HG03565 (cell line): ENCODE measurements around the gene CAPZB.
"Not testable (repeated sequence)": the region's sequence is repeated elsewhere in the genome, so short reads cannot be mapped to it uniquely, and the experiment has no call there.

Experiments
- ATAC-seq: cut with Tn5 transposase; IDR thresholded peaks from one replicate; pipeline ENCODE4 v1.9.1; 2021; ENCODE audit warnings: mild to moderate bottlenecking, moderate library complexity; ENCODE audit not compliant: unreplicated experiment

Gene CAPZB

DNA sequence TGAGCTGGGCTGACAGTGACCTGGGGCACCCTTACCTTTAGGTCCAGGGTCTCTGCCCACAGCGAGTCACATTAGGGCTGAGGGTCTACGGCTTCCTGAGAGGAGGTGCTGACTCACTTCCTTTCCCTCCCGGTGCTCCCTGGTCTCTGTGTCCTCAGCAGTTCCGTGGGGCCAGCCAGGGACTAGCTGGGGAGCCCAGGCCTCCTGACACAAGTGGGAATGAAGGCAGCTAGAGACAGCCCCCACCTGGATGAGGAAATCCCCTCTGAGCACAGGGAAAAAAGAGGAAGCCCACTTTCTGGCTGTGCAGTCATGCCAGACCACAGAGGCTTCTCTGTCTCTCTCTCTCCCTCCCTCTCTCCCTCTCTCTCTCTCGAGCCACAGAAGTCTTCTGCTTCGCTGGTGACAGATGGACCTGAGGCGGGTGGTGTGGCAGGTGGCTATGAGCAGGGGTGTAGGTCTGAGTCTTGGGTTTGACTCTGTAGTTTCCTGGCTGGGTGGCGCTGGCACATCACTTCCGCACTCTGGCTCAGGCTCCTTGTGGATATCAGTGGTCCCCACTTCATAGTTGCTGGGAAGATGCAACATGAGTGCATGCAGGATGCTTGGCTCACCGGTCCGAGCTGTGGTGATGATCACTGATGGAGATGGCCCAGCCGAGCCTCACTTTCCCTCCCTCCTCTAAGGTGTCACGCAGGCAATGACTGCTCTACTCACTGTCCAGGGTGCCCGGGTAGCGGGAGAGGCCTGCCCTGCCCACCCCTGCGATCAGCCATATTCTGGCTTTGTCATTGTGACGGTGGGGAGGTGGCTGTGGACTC, 169.8 kb downstream of the CAPZB start:
- ATAC-seq = no peak

DNA sequence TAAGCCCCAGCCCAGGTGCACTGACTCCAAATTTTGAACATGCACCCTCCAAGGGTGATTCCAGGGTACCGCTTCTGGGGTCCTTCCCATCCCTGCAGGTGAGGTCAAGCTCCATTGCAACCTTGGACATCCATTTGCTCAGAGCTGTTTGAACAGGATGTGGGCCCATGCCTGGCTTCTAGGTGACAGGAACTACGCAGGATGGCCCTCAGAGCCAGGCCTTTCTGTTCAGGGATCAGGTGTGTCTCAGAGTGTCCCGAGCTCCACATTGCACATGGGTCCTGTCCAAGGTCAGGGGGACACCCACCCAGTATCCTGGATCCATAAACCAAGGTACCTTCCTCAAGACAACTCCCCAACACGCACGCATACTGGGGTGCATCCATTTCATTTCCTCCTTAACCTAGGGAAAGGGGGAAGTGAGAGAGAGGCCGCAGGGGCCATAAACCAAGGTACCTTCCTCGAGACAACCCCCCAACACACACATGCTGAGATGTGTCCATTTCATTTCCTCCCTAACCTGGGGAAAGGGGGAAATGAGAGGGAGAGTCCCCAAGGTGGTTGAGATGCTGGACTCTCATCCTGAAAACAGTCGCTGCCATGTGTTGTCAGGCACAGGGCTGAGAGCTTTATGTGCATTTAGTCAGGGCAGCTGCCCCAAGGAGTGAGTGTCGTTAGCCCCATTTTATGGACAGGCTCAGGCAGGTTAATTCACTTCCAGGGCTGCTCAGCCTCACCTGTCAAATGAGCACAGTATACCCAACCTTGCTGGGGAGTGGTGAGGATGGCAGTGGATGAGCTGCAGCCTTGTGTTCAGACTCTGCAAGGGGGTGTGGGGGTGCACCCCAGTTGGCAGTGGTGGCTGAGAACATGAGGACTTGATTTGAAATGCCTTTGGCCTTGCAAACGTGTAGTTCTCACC, 171.1 kb downstream of the CAPZB start:
- ATAC-seq = no peak

DNA sequence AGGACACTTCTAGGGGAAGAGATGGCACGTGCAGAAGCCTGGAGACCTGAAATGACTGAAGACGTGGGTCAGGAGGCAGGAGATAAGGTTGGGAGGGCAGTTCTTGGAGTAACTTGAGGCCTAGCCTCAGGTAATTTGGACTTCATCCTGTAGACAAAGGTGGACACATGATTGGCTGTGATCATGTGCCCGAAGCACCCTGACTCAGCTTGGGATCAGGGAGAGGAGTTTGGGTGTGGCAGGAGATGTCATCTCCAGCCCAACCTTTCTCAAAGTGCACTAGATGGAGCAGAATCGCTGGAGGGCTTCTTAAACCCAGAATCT, 171.7 kb downstream of the CAPZB start:
- ATAC-seq = no peak

DNA sequence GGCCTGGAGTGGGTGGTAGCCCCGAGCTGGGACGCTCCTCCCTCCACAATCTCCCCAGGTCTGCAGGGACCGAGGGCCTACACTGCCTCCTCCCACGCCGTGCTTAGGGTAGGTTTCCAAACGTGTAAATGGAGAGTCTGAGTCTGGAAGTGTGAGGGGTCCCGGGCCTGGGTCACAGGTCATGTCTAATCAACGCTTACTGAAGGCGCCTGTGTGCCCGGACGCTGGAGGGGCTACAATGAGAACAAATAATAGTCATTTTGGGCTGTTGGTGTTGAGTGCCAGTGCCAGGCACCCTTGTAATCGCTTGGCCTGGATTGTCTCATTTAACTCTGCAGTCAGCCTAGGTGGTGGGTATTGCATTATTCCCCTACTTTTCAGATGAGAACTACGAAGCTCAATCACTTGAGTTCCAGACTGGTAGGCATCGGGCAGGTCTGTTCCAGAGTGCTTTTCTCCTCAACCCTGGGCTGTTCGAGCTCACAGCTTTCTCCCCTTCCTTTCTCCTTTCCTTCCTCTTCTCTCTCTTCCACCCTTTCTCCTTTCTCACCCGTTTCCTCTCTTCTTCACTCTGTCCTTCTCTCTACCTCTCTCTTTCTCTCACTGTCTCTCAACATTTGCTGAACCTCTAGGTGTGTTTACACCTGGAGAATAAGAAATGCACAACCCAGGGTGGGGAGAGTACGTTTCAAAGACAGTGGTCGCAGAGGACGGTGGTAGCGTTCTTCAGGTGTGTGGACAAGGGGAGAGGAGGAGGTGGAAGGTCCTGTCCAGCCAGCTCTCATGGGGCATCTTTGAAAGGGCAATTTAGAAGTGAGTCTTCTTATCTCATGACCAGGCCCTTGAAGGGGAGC, 172.3 kb downstream of the CAPZB start:
- ATAC-seq = no peak

DNA sequence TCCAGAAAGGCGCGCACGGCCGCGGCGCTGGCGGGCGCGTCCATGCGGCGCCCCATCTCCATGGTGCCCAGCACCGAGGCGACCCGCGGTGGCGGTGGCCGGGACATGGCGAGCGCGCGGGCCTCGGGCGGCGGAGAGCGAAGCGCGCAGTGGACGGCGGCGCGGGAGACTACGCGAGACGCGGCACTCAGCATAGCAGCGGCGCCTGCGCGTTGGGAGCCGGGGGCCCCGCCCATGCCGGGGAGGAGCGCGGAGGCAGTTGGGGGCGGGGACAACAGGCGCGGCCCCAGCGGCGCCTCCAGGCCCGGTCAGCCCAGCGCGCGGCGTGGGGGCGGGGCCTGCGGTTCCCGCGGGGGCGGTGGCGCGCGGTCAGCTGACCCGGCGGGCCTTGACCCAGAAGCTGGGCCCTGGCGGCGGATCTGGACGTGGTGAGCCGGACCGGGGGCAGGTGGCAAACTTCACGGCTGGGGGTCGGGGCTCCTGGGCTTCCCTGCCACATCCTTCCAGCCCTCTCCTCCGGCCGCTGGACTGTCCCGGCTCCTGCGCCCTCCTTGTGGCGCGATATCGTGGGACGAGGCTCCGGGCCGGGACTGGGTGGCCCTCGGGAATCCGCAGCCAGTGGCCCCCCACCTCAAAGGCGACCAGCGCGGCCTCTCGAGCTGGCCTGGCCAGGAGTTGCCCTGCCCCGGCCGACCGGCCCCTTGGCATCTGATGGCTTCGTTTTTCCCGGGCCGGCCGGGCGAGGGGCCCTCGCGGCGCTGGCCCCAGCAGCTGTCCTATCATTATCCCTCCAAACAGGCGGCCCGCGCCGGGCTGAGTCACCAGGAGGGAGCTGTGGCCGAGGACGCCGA, 173.2 kb downstream of the CAPZB start, which contains the start of the genes AKR7A2 and SLC66A1:
TSS of gene AKR7A2 (minus strand) at position 214 of the 851 bp plus-strand sequence. CDS start at position 194, 20 bp downstream.
TSS of gene SLC66A1 (plus strand) at position 396 of the 851 bp plus-strand sequence. CDS start 5,352 bp downstream, outside the sequence.
- peak; percentile 78 for ATAC-seq

DNA sequence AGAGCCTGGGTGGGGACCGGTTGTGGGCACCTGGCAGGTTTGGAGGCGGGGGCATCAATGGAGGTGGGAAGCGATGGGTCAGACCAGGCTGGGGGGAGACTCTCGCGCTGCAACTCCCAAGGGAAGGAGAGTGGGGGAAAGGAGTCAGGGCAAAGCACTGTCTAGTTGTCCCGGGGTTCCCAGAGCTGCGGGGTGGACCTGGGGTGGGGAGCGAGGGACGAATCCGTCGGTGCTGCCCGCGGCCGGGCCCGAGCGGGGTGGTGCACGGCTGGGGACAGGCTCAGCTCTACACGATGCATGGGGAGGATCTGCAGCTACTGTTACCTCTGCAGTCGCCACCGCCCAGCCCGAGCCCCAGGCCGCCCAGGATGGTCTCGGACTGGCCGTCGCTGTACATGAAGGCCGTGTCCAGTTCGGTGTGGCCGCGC, 173.8 kb downstream of the CAPZB start:
- no peak for ATAC-seq

DNA sequence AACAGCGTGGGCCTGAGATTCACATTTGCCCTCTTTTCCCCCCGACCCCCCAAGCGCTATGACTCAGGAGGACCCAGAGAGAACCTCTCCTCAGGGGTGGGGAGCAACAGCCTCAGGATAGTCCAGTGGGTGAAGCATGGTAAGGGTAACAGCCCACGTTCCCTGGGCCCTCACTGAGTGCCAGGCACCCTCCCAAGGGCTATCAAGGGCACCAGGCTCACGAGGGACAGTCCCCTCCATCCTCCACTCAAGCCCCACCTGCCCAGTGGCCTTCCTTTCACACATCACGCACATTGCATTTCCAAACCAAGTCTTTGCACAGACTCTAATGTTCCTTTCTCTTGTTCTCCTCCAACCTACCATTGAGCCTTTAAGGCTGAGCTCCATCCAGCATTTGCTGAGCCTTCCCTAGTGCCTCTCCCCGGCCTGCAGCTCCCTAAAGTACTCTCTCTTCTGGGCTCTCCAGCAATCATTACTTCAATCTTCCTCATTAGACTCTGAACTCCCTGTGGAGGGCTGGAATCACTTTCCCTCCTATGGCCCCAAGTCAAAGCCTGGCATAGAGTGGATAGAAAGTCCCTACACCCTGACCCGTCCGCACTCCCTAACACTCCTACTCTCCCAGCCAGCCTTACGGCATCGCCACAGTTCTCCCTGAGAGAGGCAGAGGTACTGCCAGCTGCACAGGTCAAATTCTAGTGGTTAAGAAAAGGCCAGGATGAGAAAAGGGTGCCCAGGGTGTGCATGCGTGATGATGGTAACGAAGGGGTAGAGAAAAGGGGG, 174.4 kb downstream of the CAPZB start:
- ATAC-seq = no peak

DNA sequence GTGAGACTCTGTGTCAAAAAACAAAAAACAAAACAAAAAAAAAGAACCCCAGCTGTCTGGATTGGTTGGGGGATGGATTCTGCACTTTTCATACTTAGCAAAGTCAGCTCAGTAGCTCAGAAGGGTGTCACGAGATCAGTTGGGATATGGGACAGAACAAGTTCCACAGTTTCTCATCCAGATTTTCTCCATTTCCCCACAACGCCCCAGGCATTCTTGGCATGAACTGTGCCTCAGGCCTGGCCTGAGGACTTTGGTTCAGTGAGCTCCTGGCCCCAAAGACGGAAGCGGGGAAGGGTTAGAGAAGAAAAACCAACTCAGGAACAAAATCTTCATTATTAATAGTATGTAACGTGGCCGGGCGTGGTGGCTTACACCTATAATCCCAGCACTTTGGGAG, 175.3 kb downstream of the CAPZB start:
- ATAC-seq = no peak

DNA sequence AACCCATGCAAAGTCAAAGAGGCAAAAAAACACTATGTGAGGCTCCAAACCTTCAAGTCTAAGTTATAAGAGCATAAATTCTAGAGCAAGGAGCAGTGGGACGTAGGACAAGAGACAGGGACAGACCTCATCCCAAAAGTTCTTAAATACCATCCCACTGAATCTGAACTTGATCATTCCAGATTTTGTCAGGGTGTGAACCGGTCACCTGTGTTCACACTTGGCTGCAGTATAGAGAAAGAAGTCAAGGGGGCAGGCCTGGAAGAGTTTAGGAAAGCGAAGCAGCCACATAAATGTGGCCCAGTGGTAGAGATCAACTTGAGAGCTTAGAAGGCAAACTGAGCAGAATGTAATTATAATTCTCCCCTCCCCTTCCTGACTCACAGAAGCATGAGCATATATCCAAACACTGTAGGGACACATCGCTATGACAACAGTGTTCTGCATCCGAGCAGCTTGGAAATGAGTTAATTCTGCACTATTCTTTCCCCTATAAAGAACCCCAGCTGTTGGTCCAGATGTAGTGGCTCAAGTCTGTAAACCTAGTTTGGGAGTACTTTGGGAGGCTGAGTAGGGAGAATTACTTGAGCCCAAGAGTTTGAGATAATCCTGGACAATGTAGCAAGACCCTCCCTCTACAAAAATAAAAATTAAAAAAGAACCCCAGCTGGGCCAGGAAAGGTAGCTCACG, 176.1 kb downstream of the CAPZB start:
- ATAC-seq = no peak

DNA sequence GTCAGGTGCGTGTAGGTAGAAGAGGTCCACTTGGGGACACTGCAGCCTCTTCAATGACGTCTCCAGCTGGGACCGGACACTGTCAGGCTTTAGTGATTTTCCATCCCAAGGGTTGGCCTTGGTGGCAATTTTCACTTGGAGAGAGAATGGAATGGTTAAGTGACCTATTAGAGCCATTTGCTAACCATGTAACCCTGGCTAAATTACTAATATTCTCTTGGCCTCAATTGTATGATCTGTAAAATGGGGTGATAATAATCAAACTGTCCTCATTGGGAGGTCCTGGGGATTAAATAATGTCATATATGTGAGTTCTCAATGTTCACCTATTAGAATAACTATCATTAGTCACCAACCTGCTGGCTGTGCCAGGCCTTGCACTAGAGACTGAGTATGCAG, 176.8 kb downstream of the CAPZB start:
- ATAC-seq = no peak

DNA sequence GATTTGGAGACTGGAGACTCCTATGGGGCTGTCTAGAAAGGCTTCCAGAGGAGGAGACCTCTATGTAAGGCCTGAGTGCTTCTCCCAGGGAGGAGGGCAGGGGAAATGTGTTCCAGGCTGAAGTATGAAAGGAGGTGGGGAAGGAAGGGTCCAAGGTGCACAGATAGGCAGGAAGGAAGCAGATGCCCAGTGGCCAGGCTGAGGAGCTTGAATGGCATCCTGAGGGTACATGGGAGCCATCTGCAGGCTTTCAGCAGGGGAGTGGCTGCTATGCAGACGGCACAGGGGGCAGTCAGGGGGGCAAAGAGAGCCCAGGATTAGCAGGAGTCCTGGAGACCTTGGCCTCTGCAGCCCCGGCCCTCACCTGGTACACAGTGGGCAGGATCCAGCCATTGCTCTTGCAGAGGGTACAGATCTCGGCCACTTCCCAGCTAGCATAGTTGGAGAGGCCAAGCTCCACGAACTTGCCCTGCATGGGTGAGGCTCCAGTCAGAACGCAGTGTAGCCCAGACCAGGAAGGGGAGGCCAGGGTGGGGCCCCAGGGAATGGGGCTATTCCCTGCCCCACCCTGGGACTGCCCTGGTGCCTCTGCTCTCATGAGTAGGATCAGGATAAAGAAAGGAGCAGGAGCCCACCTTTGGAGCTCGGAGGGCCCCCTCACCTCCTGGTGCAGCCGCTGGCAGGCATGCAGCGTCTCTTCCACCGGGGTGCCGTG, 177.4 kb downstream of the CAPZB start:
- no peak for ATAC-seq

DNA sequence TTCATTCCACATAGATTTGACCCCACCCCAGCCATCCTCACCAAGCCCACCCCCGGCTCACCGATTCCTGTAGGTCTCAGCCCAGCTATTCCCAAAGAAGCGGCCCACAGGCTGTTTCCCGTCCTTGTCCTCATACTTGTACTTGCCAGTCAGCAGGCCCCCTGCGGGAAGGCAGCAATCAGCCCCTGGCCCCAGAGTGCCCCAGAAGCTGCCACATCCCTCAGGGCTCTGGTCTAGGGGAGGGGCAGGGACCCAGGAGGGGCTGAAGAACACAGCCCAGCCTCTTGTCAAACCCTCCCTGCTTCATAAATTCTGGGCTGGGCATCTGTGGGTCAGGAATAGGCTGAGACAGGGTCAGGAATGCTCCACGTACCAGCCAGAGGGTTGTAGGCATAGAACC, 178.4 kb downstream of the CAPZB start:
- ATAC-seq = no peak

DNA sequence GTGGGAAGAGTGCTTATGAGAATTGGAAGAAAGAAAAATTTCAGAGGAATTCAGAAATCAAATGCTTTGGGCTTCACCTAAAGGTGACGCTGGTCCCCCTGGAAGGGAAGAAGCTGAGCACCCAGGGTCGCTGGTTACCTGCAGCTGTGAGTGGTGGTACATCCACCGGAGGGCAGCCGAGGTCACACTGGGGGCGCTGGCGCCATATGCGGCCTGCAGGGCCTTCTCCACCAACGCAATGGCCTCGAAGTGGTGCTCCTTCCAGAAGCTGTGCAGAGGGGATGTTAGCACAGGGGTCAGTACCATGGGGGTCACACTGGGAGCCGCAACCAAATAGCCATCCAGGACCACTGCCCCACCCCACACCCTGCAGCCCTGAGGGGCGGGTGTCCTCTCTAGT, 179.5 kb downstream of the CAPZB start:
- ATAC-seq = no peak

DNA sequence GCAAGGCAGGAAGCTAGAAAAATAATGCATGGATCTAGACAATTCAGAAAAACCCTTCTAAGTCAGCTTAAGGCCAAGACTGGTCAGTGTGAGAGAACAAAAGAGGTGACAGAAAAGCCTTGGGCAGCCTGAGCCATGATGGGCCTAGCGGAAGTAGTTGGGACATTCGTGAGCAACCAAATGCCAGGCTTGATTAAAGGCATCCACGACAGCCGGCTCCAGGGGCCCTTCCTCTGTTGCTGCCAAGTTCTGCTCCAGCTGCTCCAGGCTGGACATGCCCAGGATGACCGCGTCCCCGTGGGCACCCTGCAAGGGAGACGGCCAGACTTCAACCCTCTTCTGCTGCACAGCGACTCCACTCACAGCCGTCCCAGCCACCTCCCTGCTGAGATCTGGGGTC, 181.3 kb downstream of the CAPZB start:
- not testable (repeated sequence) for ATAC-seq

DNA sequence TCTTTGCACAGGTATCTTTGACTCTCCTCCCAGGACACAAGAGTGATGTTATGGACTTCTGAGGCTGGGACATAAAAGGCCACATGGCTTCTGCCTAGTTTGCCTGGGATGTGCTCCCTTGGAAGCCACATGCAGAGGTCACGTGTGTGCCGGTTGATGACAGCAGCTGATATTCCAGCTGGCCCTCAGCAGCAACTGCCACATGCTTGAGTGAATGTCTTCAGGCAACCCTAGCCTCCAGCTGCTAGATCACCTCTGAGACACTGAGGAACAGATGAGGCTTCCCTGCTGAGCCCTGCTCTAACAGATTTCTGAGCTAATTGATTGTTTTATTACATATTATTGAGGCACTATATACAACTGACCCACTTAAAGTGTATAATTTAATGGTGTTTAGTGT, 185.1 kb downstream of the CAPZB start:
- no peak for ATAC-seq

DNA sequence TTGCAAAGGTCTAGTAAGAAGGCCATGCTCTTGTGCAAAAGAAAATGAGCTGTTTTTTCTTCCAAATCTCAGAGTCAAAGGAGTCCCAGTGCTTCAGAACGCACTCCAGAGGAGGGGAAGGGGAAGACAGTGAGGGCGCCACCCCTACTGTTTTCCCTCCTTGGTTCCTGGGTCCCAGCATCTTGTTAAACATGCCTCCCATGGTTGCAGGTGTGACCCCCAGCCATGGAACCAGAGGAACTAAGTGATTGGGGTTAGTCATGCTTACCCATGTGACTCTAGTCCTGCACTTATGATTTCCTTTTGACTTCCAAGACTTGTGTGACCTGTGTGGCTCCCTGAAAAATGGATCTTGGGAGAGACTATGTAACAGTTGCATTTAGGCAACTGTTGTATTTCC, 190.7 kb downstream of the CAPZB start:
- no peak for ATAC-seq

DNA sequence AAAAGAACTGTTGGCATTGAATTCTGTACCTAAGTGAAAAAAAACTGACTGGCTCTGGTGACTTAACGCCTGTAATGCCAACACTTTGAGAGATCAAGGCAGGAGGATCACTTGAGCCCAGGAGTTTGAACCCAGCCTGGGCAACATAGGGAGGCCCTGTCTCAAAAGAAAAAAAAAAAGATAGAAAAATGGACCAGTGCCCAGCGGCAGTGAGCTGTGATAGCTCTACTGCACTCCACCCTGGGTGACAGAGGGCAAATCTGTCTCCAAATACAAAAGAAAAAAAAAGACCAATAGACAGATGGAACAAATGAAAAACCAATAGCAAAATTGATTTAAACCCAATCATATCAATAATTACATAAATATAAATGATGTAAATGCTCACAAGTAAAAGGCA, 196.1 kb downstream of the CAPZB start:
- ATAC-seq = no peak
